Mucosa of descending colon (tissue), 3 donors: ENCODE measurements around the gene ROBO1. TPM values are rescaled to one million over a fixed set of nuclear protein-coding genes. Genes with fewer than 3 reads are reported as not detected.

Experiments used
- ATAC-seq: fragments of 200-7000 bp; cut with Tn5 transposase; one replicate; pipeline ENCODE4 v1.9.1; 2020; ENCODE audit warnings: mild to moderate bottlenecking, moderate library complexity
- DNase-seq, 3 donors: peaks; one replicate each; pipeline ENCODE4 v3.0.0-alpha.2; 2020
- H3K36me3 ChIP-seq: fragments of 200-600 bp; one replicate; pipeline ENCODE4 v1.8.0; 2021; ENCODE audit warnings: low read depth, mild to moderate bottlenecking
- H3K4me1 ChIP-seq: fragments of 200-600 bp; one replicate; pipeline ENCODE4 v1.8.0; 2021; ENCODE audit warnings: low read depth, mild to moderate bottlenecking
- H3K4me3 ChIP-seq: fragments of 200-600 bp; one replicate; pipeline ENCODE4 v1.8.0; 2021; ENCODE audit warnings: mild to moderate bottlenecking
- H3K9me3 ChIP-seq: fragments of 200-600 bp; one replicate; pipeline ENCODE4 v1.8.0; 2021; ENCODE audit warnings: mild to moderate bottlenecking
- CTCF ChIP-seq: fragments of 200-600 bp; IDR thresholded peaks from one replicate; pipeline ENCODE4 v1.8.0; 2022; ENCODE audit warnings: antibody characterized with exemption, mild to moderate bottlenecking
- intact Hi-C, 2 donors: fragments of 100-400 bp; cut with DNase I in 1 of 2; cut with micrococcal nuclease in 1 of 2; formaldehyde crosslinking; loops; one replicate each; pipeline versions ENCODE4 v1.11.0 to v1.11.1; 2022; cut with DNase I, micrococcal nuclease
- total RNA-seq, 3 donors: library from RNA; stranded (reverse); fragmentation: NEBNext Ultra II Directional in 2 of 3; extraction: Animal tissue kit (Norgen Biotek cat#: 25700) in 2 of 3; gene quantifications; one replicate each; pipeline versions ENCODE4 v1.2.1 to v1.2.4, GENCODE V29; 2021 to 2023
- donor health status: DM: no; HTN: no; CAD: no; lungs with moderate emphysema.
- donor health status: DM: no; HTN: no; CAD: no.
- donor health status: DM: no; HTN: yes; CAD: no.

ROBO1 gene
- total RNA-seq, 3 donors from 2014 or later: 4.3 to 22.7 (median 10.1) TPM

- DNase-seq (no peak), ATAC-seq (no peak)
- no peak for TF ChIP-seq CTCF
- H3K36me3 ChIP-seq: no peaks in the 10 kb centered on the region
- H3K9me3 ChIP-seq: no peaks in the 10 kb centered on the region
- intact Hi-C loops: no loop called here
- H3K4me1 ChIP-seq: no peaks in the 10 kb centered on the region
- no peak overlapping the region for H3K4me3 ChIP-seq
Measured at GRCh38 chr3:79285871-79286270, 481.9 kb downstream of the ROBO1 start.

DNA sequence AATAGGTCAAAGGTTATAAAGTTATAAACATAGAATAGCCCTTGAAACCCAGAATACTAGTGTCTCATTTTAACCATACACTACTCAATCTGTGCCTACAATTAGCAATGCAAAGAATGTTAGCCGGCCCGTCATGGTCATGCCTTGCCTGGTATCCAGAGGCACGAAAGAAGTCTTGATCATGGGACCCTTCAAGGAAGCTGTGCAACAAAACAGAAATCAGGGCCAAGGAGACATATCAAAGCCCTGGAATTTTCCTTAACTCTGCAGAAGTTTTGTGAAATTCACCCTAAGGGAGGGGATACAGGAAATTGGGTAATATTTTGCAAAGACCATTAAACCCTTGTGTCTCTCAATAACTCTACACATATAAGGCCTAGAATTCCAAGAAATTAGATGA is 482.4 kb downstream of the ROBO1 start:
- no peak for ATAC-seq
- no peak overlapping the region for H3K4me3 ChIP-seq
- H3K9me3 ChIP-seq: no peaks in the 10 kb centered on the region
- no peak for TF ChIP-seq CTCF
- intact Hi-C loops: no loop called here
- no peak for DNase-seq
- H3K4me1 ChIP-seq: no peaks in the 10 kb centered on the region
- no peaks in the 10 kb centered on the region for H3K36me3 ChIP-seq

- no peaks in the 10 kb centered on the region for H3K9me3 ChIP-seq
- DNase-seq (no peak), ATAC-seq (no peak)
- no peaks in the 10 kb centered on the region for H3K36me3 ChIP-seq
- H3K4me1 ChIP-seq: no peaks in the 10 kb centered on the region
- intact Hi-C loops: no loop called here
- H3K4me3 ChIP-seq: no peak overlapping the region
- no peak for TF ChIP-seq CTCF
Measured at GRCh38 chr3:79284781-79285180, 483.0 kb downstream of the ROBO1 start.

DNA sequence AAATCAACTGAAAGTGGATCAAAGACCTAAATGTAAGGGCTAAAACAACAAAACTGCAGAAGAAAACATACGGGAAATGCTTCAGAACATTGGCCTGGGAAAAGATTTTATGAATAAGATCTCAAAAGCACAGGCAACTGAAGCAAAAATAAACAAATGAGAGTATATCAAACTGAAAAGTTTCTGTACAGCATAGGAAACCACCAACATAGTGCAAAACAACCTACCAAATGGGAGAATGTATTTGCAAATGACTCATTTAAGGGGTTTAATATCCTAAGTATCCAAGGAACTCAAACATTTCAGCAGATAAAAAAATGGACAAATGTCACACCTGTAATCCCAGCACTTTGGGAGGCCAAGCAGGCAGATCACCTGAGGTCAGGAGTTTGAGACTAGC is 489.1 kb downstream of the ROBO1 start:
- no peaks in the 10 kb centered on the region for H3K9me3 ChIP-seq
- no peak for TF ChIP-seq CTCF

GRCh38 chr3:79268422-79268821 is 499.4 kb downstream of the ROBO1 start:
- no peaks in the 10 kb centered on the region for H3K36me3 ChIP-seq
- H3K9me3 ChIP-seq: no peaks in the 10 kb centered on the region
- DNase-seq (no peak), ATAC-seq (no peak)
- H3K4me1 ChIP-seq: no peaks in the 10 kb centered on the region
- H3K4me3 ChIP-seq: no peak overlapping the region
- intact Hi-C loops: no loop called here
- TF ChIP-seq CTCF: no peak

More for the DNA sequence above, 489.1 kb downstream of the ROBO1 start:
- intact Hi-C loops: no loop called here
- no peaks in the 10 kb centered on the region for H3K4me1 ChIP-seq
- DNase-seq (no peak), ATAC-seq (no peak)
- H3K4me3 ChIP-seq: no peak overlapping the region
- H3K36me3 ChIP-seq: no peaks in the 10 kb centered on the region

GRCh38 chr3:79264892-79265291 is 502.9 kb downstream of the ROBO1 start:
- intact Hi-C loops: no loop called here

More at GRCh38 chr3:79264892-79265291, 502.9 kb downstream of the ROBO1 start:
- Histone ChIP-seq H3K4me3 (no peak overlapping the region), H3K4me1 (no peaks in the 10 kb centered on the region), H3K36me3 (no peaks in the 10 kb centered on the region), H3K9me3 (no peaks in the 10 kb centered on the region)
- TF ChIP-seq CTCF: no peak
- ATAC-seq (no peak), DNase-seq (no peak)
